Measurements from ENCODE around the gene EFCAB11.

- TF ChIP-seq CTCF (IDR thresholded peaks at IDR 0.05; ENCODE audit: low read length) (no peak), EZH2 (IDR thresholded peaks at IDR 0.05; ENCODE audit: borderline replicate concordance, low read length) (no peak)
These were observed 2.0 kb downstream of the EFCAB11 start for GRCh38 chr14:89952576-89952975.
